Neuronal stem cell (in vitro differentiated cells): ENCODE measurements around the gene MPRIP.
A peak's percentile ranks its signal among the peaks of the same experiment; 100 is the strongest.

ENCODE experiments used
- DNase-seq: peaks from one replicate; pipeline ENCODE4 v3.0.0-alpha.2; 2013; ENCODE audit warnings: low spot score
- H2AFZ ChIP-seq: one replicate; pipeline ENCODE4 v1.6.1; 2013; ENCODE audit warnings: mild to moderate bottlenecking, low read length, inconsistent platforms
- H2AK5ac ChIP-seq: 2 replicates; pipeline ENCODE4 v1.6.1; 2013; ENCODE audit warnings: low read depth, mild to moderate bottlenecking, inconsistent platforms, low read length, moderate library complexity, mixed read lengths
- H2BK120ac ChIP-seq: 2 replicates; pipeline ENCODE4 v1.6.1; 2013; ENCODE audit warnings: low read depth, mild to moderate bottlenecking, inconsistent platforms, low read length, moderate library complexity, mixed read lengths
- H2BK12ac ChIP-seq: one replicate; pipeline ENCODE4 v1.6.1; 2013; ENCODE audit warnings: low read length, inconsistent platforms
- H2BK15ac ChIP-seq: 2 replicates; pipeline ENCODE4 v1.6.1; 2013; ENCODE audit warnings: mild to moderate bottlenecking, low read length, inconsistent platforms, mixed read lengths
- H2BK5ac ChIP-seq: one replicate; pipeline ENCODE4 v1.6.1; 2013; ENCODE audit warnings: inconsistent platforms, mild to moderate bottlenecking, low read length, moderate library complexity
- H3K14ac ChIP-seq: one replicate; pipeline ENCODE4 v1.6.1; 2013; ENCODE audit warnings: low read length, inconsistent platforms
- H3K18ac ChIP-seq: 2 replicates; pipeline ENCODE4 v1.6.1; 2013; ENCODE audit warnings: low read length, inconsistent platforms
- H3K23ac ChIP-seq: 2 replicates; pipeline ENCODE4 v1.6.1; 2013; ENCODE audit warnings: low read depth, mild to moderate bottlenecking, mixed read lengths, low read length, inconsistent platforms; ENCODE audit not compliant: poor library complexity
- H3K27ac ChIP-seq: replicated peaks from 3 replicates; pipeline ENCODE4 v1.5.1; 2013; ENCODE audit warnings: low read length, inconsistent platforms
- H3K27me3 ChIP-seq, 3 experiments: 2 replicates each; pipeline ENCODE4 v1.6.1; 2013; ENCODE audit warnings: low read length in 3 of 3, mild to moderate bottlenecking in 2 of 3, inconsistent platforms in 1 of 3, low read depth in 1 of 3, mixed read lengths in 1 of 3, moderate library complexity in 1 of 3; ENCODE audit not compliant: control insufficient read depth in 3 of 3, insufficient read depth in 3 of 3
- H3K36me3 ChIP-seq, 2 donors: replicated peaks in 1 of 2; 2 replicates each; pipeline ENCODE4 v1.6.1; 2013; ENCODE audit warnings: low read length in 2 of 2; ENCODE audit not compliant: control insufficient read depth in 2 of 2, insufficient read depth in 2 of 2
- H3K4ac ChIP-seq: 2 replicates; pipeline ENCODE4 v1.6.1; 2013; ENCODE audit warnings: inconsistent platforms, mild to moderate bottlenecking, low read length, moderate library complexity
- H3K4me1 ChIP-seq, 2 donors: 1 replicate in 1 of 2; 2 replicates in 1 of 2; pipeline ENCODE4 v1.6.1; 2013; ENCODE audit warnings: low read length in 2 of 2, low read depth in 1 of 2; ENCODE audit not compliant: control insufficient read depth in 2 of 2, insufficient read depth in 1 of 2
- H3K4me2 ChIP-seq: one replicate; pipeline ENCODE4 v1.6.1; 2013; ENCODE audit warnings: mild to moderate bottlenecking, low read length, inconsistent platforms; ENCODE audit not compliant: insufficient read depth, poor library complexity, severe bottlenecking
- H3K4me3 ChIP-seq, 2 donors: 2 replicates each; pipeline ENCODE4 v1.5.1; 2013; ENCODE audit warnings: low read length in 2 of 2, mild to moderate bottlenecking in 2 of 2, inconsistent platforms in 1 of 2, moderate library complexity in 1 of 2
- H3K79me1 ChIP-seq: one replicate; pipeline ENCODE4 v1.6.1; 2013; ENCODE audit warnings: low read depth, mild to moderate bottlenecking, inconsistent platforms, low read length, moderate library complexity
- H3K9ac ChIP-seq: one replicate; pipeline ENCODE4 v1.6.1; 2013; ENCODE audit warnings: mild to moderate bottlenecking, low read depth, low read length, inconsistent platforms; ENCODE audit not compliant: poor library complexity
- H3K9me3 ChIP-seq, 2 donors: replicated peaks in 1 of 2; 2 replicates each; pipeline versions ENCODE3 to v1.6.1; 2013; ENCODE audit warnings: low read length in 2 of 2, mild to moderate bottlenecking in 2 of 2, inconsistent platforms in 1 of 2, low read depth in 1 of 2, mixed read lengths in 1 of 2, moderate library complexity in 1 of 2; ENCODE audit not compliant: control insufficient read depth in 2 of 2, insufficient read depth in 1 of 2
- H4K8ac ChIP-seq: one replicate; pipeline ENCODE4 v1.6.1; 2013; ENCODE audit warnings: low read depth, mild to moderate bottlenecking, inconsistent platforms, low read length, moderate library complexity
- H4K91ac ChIP-seq: one replicate; pipeline ENCODE4 v1.6.1; 2013; ENCODE audit warnings: low read length, low read depth, mild to moderate bottlenecking, inconsistent platforms; ENCODE audit not compliant: poor library complexity
- WGBS, 2 donors: extraction: QIAGEN DNeasy Blood & Tissue Kit; methylation state at CpG; one replicate each; pipeline ENCODE4 v1.1.7; 2013; ENCODE audit warnings: missing lambda C conversion rate in 2 of 2, mixed read lengths in 1 of 2; ENCODE audit not compliant: insufficient read length in 2 of 2, insufficient replicate concordance in 1 of 2; ENCODE audit errors: extremely low coverage in 2 of 2; 5-methylcytosine and 5-hydroxymethylcytosine counted together

MPRIP gene

GRCh38 chr17:17227608-17228520 is 185.6 kb downstream of the MPRIP start:
- Histone ChIP-seq H3K4ac (no peak overlapping the region), H4K91ac (no peak overlapping the region), H3K36me3 (peaks cover 63 to 99% of the 10 kb centered on the region in 2 donors), H2BK12ac (no peak overlapping the region), H3K27ac (no peak overlapping the region), H3K9ac (no peak overlapping the region), H2AK5ac (no peak overlapping the region), H3K9me3 (no peaks in the 10 kb centered on the region), H3K27me3 (no peaks in the 10 kb centered on the region), H3K79me1 (peaks cover 13% of the 10 kb centered on the region), H2BK15ac (no peak overlapping the region), H2BK120ac (no peak overlapping the region), H3K4me2 (no peak overlapping the region), H3K18ac (no peak overlapping the region), H2AFZ (no peak overlapping the region), H3K14ac (no peak overlapping the region), H3K4me1 (no peaks in the 10 kb centered on the region), H2BK5ac (no peak overlapping the region), H3K4me3 (no peak overlapping the region), H3K23ac (peak overlapping the region; percentile 10), H4K8ac (no peak overlapping the region)
- WGBS, 2 donors = no CpG with 5 or more reads among the region's 25 CpGs
- no peak for DNase-seq

- no peak overlapping the region for H2AK5ac ChIP-seq
- H2BK15ac ChIP-seq = no peak overlapping the region
- no peak for DNase-seq
- no peaks in the 10 kb centered on the region for H3K27me3 ChIP-seq
- no peak overlapping the region for H3K18ac ChIP-seq
- H3K9me3 ChIP-seq = no peaks in the 10 kb centered on the region
- no CpG with 5 or more reads among the region's 17 CpGs for WGBS, 2 donors
- no peak overlapping the region for H3K9ac ChIP-seq
- no peak overlapping the region for H3K27ac ChIP-seq
- H2AFZ ChIP-seq = no peak overlapping the region
- no peak overlapping the region for H4K8ac ChIP-seq
- no peak overlapping the region for H3K4me2 ChIP-seq
- no peaks in the 10 kb centered on the region for H3K4me1 ChIP-seq
- no peak overlapping the region for H2BK120ac ChIP-seq
- H2BK5ac ChIP-seq = peak overlapping the region; percentile 77
- peaks cover 58 to 90% of the 10 kb centered on the region in 2 donors for H3K36me3 ChIP-seq
- H3K14ac ChIP-seq = peak overlapping the region; percentile 26
- H3K23ac ChIP-seq = no peak overlapping the region
- H2BK12ac ChIP-seq = no peak overlapping the region
- H3K4ac ChIP-seq = no peak overlapping the region
- H3K4me3 ChIP-seq = no peak overlapping the region
- H4K91ac ChIP-seq = no peak overlapping the region
- H3K79me1 ChIP-seq = peaks cover 13% of the 10 kb centered on the region
Observed at GRCh38 chr17:17228521-17229279, 186.4 kb downstream of the MPRIP start.

- Histone ChIP-seq H4K8ac (no peak overlapping the region), H3K27ac (no peak overlapping the region), H3K23ac (no peak overlapping the region), H2BK12ac (no peak overlapping the region), H3K79me1 (peaks cover 13% of the 10 kb centered on the region), H3K36me3 (peaks cover 56 to 80% of the 10 kb centered on the region in 2 donors), H3K4me2 (no peak overlapping the region), H3K18ac (no peak overlapping the region), H4K91ac (no peak overlapping the region), H3K4ac (no peak overlapping the region), H2BK120ac (no peak overlapping the region), H2AFZ (no peak overlapping the region), H3K9ac (peak overlapping the region; percentile 40), H3K27me3 (no peaks in the 10 kb centered on the region), H2BK5ac (no peak overlapping the region), H3K14ac (no peak overlapping the region), H3K9me3 (no peaks in the 10 kb centered on the region), H2BK15ac (no peak overlapping the region), H2AK5ac (no peak overlapping the region), H3K4me1 (no peaks in the 10 kb centered on the region), H3K4me3 (no peak overlapping the region)
- WGBS, 2 donors = no CpG with 5 or more reads among the region's 26 CpGs
- no peak for DNase-seq
Observed at GRCh38 chr17:17229416-17230384, 187.4 kb downstream of the MPRIP start.
